ENCODE data around the gene KBTBD13. TPM values are rescaled to one million over a fixed set of nuclear protein-coding genes. Genes with fewer than 3 reads are reported as not detected.

The KBTBD13 gene
- total and polyA plus RNA-seq, 2 experiments from 2014 or later = not detected

DNA sequence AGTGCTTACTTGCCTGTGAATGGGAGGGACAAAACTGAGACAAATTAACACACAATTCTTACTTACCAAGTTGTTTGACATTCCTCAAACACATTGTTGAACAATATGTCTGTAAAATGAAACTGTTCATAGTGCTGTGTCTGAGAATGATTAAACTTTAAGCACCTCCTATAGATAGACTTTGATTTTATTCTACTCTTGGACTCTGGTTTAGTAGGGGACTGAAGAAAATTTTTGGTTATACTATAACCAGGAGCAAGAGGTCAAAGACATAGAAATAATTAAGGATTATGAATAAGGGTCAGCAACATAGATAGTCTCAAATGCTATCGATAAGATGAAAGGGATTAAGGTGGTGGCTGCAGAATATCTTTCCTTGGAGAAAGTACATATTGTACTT lies 39.2 kb upstream of the KBTBD13 start:
- no peaks in the 10 kb centered on the region for H3K27me3 Mint-ChIP-seq (ENCODE audit: insufficient read depth, low read depth, poor library complexity)
- H3K4me3 Mint-ChIP-seq = no peak overlapping the region
- H3K4me3 ChIP-seq = no peak overlapping the region
- DNase-seq (ENCODE audit: low spot score) (no peak), ATAC-seq (no peak)
- no peak overlapping the region for H3K4me2 ChIP-seq
- H3K27me3 ChIP-seq (ENCODE audit: insufficient read depth) = no peaks in the 10 kb centered on the region
- H3K79me2 ChIP-seq (replicated peaks; ENCODE audit: insufficient read depth) = no peaks in the 10 kb centered on the region
- no peaks in the 10 kb centered on the region for H4K20me1 ChIP-seq (replicated peaks; ENCODE audit: insufficient read depth)
- H3K9me2 ChIP-seq (ENCODE audit: insufficient read depth) = no peaks in the 10 kb centered on the region
- H3K4me1 Mint-ChIP-seq = peaks cover 5% of the 10 kb centered on the region; the same call in 2 of the 3 replicates
- no peaks in the 10 kb centered on the region for H3K36me3 ChIP-seq (ENCODE audit: insufficient read depth)
- no peaks in the 10 kb centered on the region for H3K36me3 Mint-ChIP-seq (ENCODE audit: low read depth)
- H3K27ac Mint-ChIP-seq = no peak overlapping the region
- no peaks in the 10 kb centered on the region for H3K4me1 ChIP-seq (ENCODE audit: insufficient read depth)
- H3K27ac ChIP-seq (ENCODE audit: low read depth) = no peak overlapping the region
- TF ChIP-seq POLR2AphosphoS5 (IDR thresholded peaks at IDR 0.05; ENCODE audit: low read depth) (no peak), REST (IDR thresholded peaks at IDR 0.05; ENCODE audit: unreplicated experiment) (no peak), EZH2phosphoT487 (IDR thresholded peaks at IDR 0.05; ENCODE audit: unreplicated experiment) (no peak), EZH2 (IDR thresholded peaks at IDR 0.05; ENCODE audit: low read depth, unreplicated experiment) (no peak), JUNB (IDR thresholded peaks at IDR 0.05; ENCODE audit: unreplicated experiment) (no peak), ETS1 (IDR thresholded peaks at IDR 0.05) (no peak)
- TF ChIP-seq, protein P1, sequence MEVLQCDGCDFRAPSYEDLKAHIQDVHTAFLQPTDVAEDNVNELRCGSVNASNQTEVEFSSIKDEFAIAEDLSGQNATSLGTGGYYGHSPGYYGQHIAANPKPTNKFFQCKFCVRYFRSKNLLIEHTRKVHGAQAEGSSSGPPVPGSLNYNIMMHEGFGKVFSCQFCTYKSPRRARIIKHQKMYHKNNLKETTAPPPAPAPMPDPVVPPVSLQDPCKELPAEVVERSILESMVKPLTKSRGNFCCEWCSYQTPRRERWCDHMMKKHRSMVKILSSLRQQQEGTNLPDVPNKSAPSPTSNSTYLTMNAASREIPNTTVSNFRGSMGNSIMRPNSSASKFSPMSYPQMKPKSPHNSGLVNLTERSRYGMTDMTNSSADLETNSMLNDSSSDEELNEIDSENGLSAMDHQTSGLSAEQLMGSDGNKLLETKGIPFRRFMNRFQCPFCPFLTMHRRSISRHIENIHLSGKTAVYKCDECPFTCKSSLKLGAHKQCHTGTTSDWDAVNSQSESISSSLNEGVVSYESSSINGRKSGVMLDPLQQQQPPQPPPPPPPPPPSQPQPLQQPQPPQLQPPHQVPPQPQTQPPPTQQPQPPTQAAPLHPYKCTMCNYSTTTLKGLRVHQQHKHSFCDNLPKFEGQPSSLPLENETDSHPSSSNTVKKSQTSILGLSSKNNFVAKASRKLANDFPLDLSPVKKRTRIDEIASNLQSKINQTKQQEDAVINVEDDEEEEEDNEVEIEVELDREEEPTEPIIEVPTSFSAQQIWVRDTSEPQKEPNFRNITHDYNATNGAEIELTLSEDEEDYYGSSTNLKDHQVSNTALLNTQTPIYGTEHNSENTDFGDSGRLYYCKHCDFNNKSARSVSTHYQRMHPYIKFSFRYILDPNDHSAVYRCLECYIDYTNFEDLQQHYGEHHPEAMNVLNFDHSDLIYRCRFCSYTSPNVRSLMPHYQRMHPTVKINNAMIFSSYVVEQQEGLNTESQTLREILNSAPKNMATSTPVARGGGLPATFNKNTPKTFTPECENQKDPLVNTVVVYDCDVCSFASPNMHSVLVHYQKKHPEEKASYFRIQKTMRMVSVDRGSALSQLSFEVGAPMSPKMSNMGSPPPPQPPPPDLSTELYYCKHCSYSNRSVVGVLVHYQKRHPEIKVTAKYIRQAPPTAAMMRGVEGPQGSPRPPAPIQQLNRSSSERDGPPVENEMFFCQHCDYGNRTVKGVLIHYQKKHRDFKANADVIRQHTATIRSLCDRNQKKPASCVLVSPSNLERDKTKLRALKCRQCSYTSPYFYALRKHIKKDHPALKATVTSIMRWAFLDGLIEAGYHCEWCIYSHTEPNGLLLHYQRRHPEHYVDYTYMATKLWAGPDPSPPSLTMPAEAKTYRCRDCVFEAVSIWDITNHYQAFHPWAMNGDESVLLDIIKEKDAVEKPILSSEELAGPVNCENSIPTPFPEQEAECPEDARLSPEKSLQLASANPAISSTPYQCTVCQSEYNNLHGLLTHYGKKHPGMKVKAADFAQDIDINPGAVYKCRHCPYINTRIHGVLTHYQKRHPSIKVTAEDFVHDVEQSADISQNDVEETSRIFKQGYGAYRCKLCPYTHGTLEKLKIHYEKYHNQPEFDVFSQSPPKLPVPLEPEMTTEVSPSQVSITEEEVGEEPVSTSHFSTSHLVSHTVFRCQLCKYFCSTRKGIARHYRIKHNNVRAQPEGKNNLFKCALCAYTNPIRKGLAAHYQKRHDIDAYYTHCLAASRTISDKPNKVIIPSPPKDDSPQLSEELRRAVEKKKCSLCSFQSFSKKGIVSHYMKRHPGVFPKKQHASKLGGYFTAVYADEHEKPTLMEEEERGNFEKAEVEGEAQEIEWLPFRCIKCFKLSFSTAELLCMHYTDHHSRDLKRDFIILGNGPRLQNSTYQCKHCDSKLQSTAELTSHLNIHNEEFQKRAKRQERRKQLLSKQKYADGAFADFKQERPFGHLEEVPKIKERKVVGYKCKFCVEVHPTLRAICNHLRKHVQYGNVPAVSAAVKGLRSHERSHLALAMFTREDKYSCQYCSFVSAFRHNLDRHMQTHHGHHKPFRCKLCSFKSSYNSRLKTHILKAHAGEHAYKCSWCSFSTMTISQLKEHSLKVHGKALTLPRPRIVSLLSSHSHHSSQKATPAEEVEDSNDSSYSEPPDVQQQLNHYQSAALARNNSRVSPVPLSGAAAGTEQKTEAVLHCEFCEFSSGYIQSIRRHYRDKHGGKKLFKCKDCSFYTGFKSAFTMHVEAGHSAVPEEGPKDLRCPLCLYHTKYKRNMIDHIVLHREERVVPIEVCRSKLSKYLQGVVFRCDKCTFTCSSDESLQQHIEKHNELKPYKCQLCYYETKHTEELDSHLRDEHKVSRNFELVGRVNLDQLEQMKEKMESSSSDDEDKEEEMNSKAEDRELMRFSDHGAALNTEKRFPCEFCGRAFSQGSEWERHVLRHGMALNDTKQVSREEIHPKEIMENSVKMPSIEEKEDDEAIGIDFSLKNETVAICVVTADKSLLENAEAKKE (CRISPR knock-in tag; IDR thresholded peaks at IDR 0.05) = no peak
- H3F3A ChIP-seq (replicated peaks; ENCODE audit: low read depth) = no peaks in the 10 kb centered on the region
- no peak overlapping the region for H2AFZ ChIP-seq
- no peaks in the 10 kb centered on the region for H3K9me3 Mint-ChIP-seq
